HEK293 (cell line): ENCODE results near the gene FMN1.
A peak's percentile ranks its signal among the peaks of the same experiment; 100 is the strongest.

Experiments
- CTCF ChIA-PET: fragments of 350-600 bp; formaldehyde crosslinking; extraction: SDS; loops from one replicate; lab custom pipeline; 2021; ENCODE audit warnings: antibody characterized with exemption; lab: Yijun Ruan, JAX
- POLR2A ChIA-PET: fragments of 300-600 bp; formaldehyde crosslinking; extraction: SDS; loops from one replicate; lab custom pipeline; 2020; ENCODE audit warnings: antibody characterized with exemption, inconsistent platforms; lab: Yijun Ruan, JAX
- H3K27ac ChIP-seq: fragments of 200-500 bp; sonication (Bioruptor generic); 2 replicates; pipeline ENCODE4 v1.5.1; 2014; ENCODE audit warnings: low read depth, low read length, control low read depth, inconsistent platforms; ENCODE audit errors: extremely low read depth
- H3K36me3 ChIP-seq, 2 experiments: fragments of 200-500 bp in 1 of 2; sonication (Bioruptor generic) in 1 of 2; 1 replicate in 1 of 2; 2 replicates in 1 of 2; pipeline ENCODE4 v1.5.1; 2014 to 2017; ENCODE audit warnings: inconsistent platforms in 2 of 2, low read length in 2 of 2; ENCODE audit not compliant: control insufficient read depth in 2 of 2, insufficient read depth in 1 of 2
- H3K4me1 ChIP-seq: fragments of 200-500 bp; sonication (Bioruptor generic); 2 replicates; pipeline ENCODE4 v1.5.1; 2014; ENCODE audit warnings: mild to moderate bottlenecking, low read length, inconsistent platforms; ENCODE audit not compliant: control insufficient read depth, insufficient read depth
- H3K4me3 ChIP-seq: 2 replicates; pipeline ENCODE4 v1.5.1; 2011; ENCODE audit warnings: low read depth, mild to moderate bottlenecking, control low read depth, low read length, moderate library complexity
- H3K9me3 ChIP-seq: fragments of 200-500 bp; sonication (Bioruptor generic); 2 replicates; pipeline ENCODE4 v1.5.1; 2014; ENCODE audit warnings: low read depth, low read length, inconsistent platforms; ENCODE audit not compliant: control insufficient read depth, insufficient read depth
- ATF2 ChIP-seq: fragments of 450-650 bp; formaldehyde crosslinking; IDR thresholded peaks from 2 replicates; pipeline ENCODE4 v1.5.1; 2016; ENCODE audit warnings: missing biosample characterization, missing genetic modification characterization, low read depth
- GLI2 ChIP-seq: fragments of 450-650 bp; formaldehyde crosslinking; IDR thresholded peaks from 2 replicates; pipeline ENCODE4; 2017; ENCODE audit warnings: missing biosample characterization, missing genetic modification characterization, low read depth, borderline replicate concordance
- KLF1 ChIP-seq: fragments of 450-650 bp; formaldehyde crosslinking; IDR thresholded peaks from 2 replicates; pipeline ENCODE4 v1.5.1; 2016; ENCODE audit warnings: missing biosample characterization, missing genetic modification characterization
- KLF7 ChIP-seq: fragments of 450-650 bp; formaldehyde crosslinking; IDR thresholded peaks from 2 replicates; pipeline ENCODE4 v1.5.1; 2016; ENCODE audit warnings: missing biosample characterization, missing genetic modification characterization, borderline replicate concordance
- PATZ1 ChIP-seq: fragments of 450-650 bp; formaldehyde crosslinking; IDR thresholded peaks from 2 replicates; pipeline ENCODE4 v1.5.1; 2016; ENCODE audit warnings: missing biosample characterization, missing genetic modification characterization
- TCF7L2 ChIP-seq: IDR thresholded peaks from 2 replicates; pipeline ENCODE4 v1.6.1; 2011; ENCODE audit warnings: low read depth, mild to moderate bottlenecking, inconsistent platforms, low read length, moderate library complexity, borderline replicate concordance
- ZBTB11 ChIP-seq: fragments of 450-650 bp; formaldehyde crosslinking; conservative IDR thresholded peaks from 2 replicates; pipeline ENCODE4 v1.5.1; 2016; ENCODE audit warnings: low read depth, missing biosample characterization, missing genetic modification characterization
- ZNF10 ChIP-seq: fragments of 450-650 bp; formaldehyde crosslinking; IDR thresholded peaks from 2 replicates; pipeline ENCODE4 v1.5.1; 2017; ENCODE audit warnings: missing biosample characterization, missing genetic modification characterization
- ZNF174 ChIP-seq: fragments of 450-650 bp; formaldehyde crosslinking; IDR thresholded peaks from 2 replicates; pipeline ENCODE4 v1.5.0; 2017; ENCODE audit warnings: missing biosample characterization, mild to moderate bottlenecking, missing genetic modification characterization
- ZNF221 ChIP-seq: fragments of 450-650 bp; formaldehyde crosslinking; IDR thresholded peaks from 2 replicates; pipeline ENCODE4 v1.5.1; 2017; ENCODE audit warnings: missing biosample characterization, missing genetic modification characterization, borderline replicate concordance
- ZNF248 ChIP-seq: fragments of 450-650 bp; formaldehyde crosslinking; IDR thresholded peaks from 2 replicates; pipeline ENCODE4 v1.5.1; 2017; ENCODE audit warnings: missing biosample characterization, missing genetic modification characterization
- ZNF335 ChIP-seq: fragments of 450-650 bp; formaldehyde crosslinking; conservative IDR thresholded peaks from 2 replicates; pipeline ENCODE4 v1.5.1; 2016; ENCODE audit warnings: missing biosample characterization, missing genetic modification characterization
- ZNF404 ChIP-seq: fragments of 450-650 bp; formaldehyde crosslinking; IDR thresholded peaks from 2 replicates; pipeline ENCODE4 v1.5.1; 2017; ENCODE audit warnings: missing biosample characterization, missing genetic modification characterization
- ZNF501 ChIP-seq: fragments of 450-650 bp; formaldehyde crosslinking; IDR thresholded peaks from 2 replicates; pipeline ENCODE4 v1.5.1; 2016; ENCODE audit warnings: missing biosample characterization, missing genetic modification characterization
- ZNF544 ChIP-seq: fragments of 450-650 bp; formaldehyde crosslinking; IDR thresholded peaks from 2 replicates; pipeline ENCODE4 v1.5.0; 2017; ENCODE audit warnings: missing biosample characterization, missing genetic modification characterization
- ZNF600 ChIP-seq: fragments of 450-650 bp; formaldehyde crosslinking; IDR thresholded peaks from 2 replicates; pipeline ENCODE4 v1.5.1; 2016; ENCODE audit warnings: missing biosample characterization, missing genetic modification characterization
- ZNF626 ChIP-seq: fragments of 450-650 bp; sonication (Bioruptor Pico); formaldehyde crosslinking; IDR thresholded peaks from 2 replicates; pipeline ENCODE4 v1.5.1; 2018; ENCODE audit warnings: missing biosample characterization, missing genetic modification characterization, inconsistent platforms
- ZNF768 ChIP-seq: fragments of 450-650 bp; formaldehyde crosslinking; IDR thresholded peaks from 2 replicates; pipeline ENCODE4 v1.5.1; 2018; ENCODE audit warnings: missing biosample characterization, mild to moderate bottlenecking, missing genetic modification characterization
- TF ChIP-seq, protein P1 (sequence below): fragments of 450-650 bp; formaldehyde crosslinking; IDR thresholded peaks from 2 replicates; pipeline ENCODE4 v1.5.1; 2017; ENCODE audit warnings: missing biosample characterization, missing genetic modification characterization
- TF ChIP-seq, protein P2 (sequence below): fragments of 450-650 bp; formaldehyde crosslinking; IDR thresholded peaks from 2 replicates; pipeline ENCODE4 v1.5.1; 2016; ENCODE audit warnings: missing biosample characterization, missing genetic modification characterization

FMN1 gene

GRCh38 chr15:33197636-33198035 lies 3.1 kb upstream of the FMN1 start (continued):
- TF ChIP-seq KLF7 (tag by site-specific recombination) (no peak), GLI2 (tag by site-specific recombination) (no peak), ZNF174 (tag by site-specific recombination) (no peak), PATZ1 (no peak), ZNF544 (tag by site-specific recombination) (no peak), ZNF626 (no peak), ZNF10 (tag by site-specific recombination) (no peak)

DNA sequence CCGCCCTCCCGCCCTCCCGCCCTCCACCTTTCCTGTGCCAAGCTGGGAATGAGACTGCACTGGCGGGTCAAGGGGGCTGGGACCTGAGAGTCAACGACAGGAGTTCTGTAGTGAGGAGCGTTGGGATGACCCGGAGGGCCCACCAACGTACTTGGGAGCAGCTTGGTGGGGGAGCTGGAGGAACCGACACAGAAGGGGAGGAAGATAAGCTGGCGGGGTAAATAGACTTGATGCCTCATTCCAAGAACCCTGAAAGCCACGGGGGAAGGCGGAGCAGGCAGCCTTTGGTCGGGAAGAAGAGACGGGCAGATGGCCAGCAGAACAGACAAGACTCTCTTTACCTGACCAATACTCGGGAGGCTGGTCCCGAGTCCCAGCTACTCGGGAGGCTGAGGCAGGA lies 277 bp downstream of the FMN1 start:
- POLR2A ChIA-PET = no interaction called here
- Histone ChIP-seq H3K9me3 (no peaks in the 10 kb centered on the region), H3K27ac (no peak overlapping the region), H3K36me3 (no peaks in the 10 kb centered on the region), H3K4me1 (peaks cover 2% of the 10 kb centered on the region; the same call in 1 of the 2 replicates), H3K4me3 (peak overlapping the region; percentile 11; the same call in 1 of the 2 replicates)
- CTCF ChIA-PET = no interaction called here
- TF ChIP-seq ZNF501 (tag by site-specific recombination) (no peak), ZNF221 (no peak), ZNF10 (tag by site-specific recombination) (no peak), ZNF335 (tag by site-specific recombination) (peak; percentile 43; the same call in 1 of the 2 replicates), ZNF404 (tag by site-specific recombination) (no peak), ZNF600 (tag by site-specific recombination) (0 out of 2 replicates have a peak, but pooled peaks have one; percentile 51), ZNF768 (no peak), ZBTB11 (no peak)
- TF ChIP-seq, protein P1, sequence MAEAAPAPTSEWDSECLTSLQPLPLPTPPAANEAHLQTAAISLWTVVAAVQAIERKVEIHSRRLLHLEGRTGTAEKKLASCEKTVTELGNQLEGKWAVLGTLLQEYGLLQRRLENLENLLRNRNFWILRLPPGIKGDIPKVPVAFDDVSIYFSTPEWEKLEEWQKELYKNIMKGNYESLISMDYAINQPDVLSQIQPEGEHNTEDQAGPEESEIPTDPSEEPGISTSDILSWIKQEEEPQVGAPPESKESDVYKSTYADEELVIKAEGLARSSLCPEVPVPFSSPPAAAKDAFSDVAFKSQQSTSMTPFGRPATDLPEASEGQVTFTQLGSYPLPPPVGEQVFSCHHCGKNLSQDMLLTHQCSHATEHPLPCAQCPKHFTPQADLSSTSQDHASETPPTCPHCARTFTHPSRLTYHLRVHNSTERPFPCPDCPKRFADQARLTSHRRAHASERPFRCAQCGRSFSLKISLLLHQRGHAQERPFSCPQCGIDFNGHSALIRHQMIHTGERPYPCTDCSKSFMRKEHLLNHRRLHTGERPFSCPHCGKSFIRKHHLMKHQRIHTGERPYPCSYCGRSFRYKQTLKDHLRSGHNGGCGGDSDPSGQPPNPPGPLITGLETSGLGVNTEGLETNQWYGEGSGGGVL (tag by site-specific recombination) = peak; percentile 14; the same call in 1 of the 2 replicates

DNA sequence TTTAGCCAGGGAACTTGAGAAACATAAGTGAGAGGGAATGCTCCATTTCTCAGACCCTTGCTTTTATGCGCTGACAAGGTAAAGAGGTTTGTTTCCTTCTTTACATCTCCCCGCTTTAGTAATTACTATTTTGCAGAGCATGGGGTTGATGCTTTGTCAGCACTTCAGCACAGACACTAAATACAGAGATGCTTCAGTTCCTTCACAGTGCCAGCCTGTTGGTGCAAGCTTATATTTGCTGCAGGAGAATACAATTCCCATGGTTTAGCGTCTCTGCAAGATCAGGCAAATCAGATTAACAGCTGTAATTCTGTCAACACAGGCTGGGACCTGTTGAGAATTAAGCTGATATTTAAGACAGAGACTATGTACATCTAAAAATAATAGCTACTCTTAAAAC lies 2.9 kb downstream of the FMN1 start:
- Histone ChIP-seq H3K4me3 (no peak overlapping the region), H3K27ac (no peak overlapping the region), H3K36me3 (no peaks in the 10 kb centered on the region), H3K4me1 (peaks cover 2% of the 10 kb centered on the region; the same call in 1 of the 2 replicates), H3K9me3 (no peaks in the 10 kb centered on the region)
- CTCF ChIA-PET = no interaction called here
- POLR2A ChIA-PET = no interaction called here
- TF ChIP-seq ZNF248 (tag by site-specific recombination) (no peak), ATF2 (tag by site-specific recombination) (no peak), ZBTB11 (no peak), TCF7L2 (no peak), KLF1 (tag by site-specific recombination) (no peak), ZNF501 (tag by site-specific recombination) (no peak)
- TF ChIP-seq, protein P2, sequence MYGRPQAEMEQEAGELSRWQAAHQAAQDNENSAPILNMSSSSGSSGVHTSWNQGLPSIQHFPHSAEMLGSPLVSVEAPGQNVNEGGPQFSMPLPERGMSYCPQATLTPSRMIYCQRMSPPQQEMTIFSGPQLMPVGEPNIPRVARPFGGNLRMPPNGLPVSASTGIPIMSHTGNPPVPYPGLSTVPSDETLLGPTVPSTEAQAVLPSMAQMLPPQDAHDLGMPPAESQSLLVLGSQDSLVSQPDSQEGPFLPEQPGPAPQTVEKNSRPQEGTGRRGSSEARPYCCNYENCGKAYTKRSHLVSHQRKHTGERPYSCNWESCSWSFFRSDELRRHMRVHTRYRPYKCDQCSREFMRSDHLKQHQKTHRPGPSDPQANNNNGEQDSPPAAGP = no peak
